Activated CD4-positive, CD25-positive, alpha-beta regulatory T cell treated with anti-CD3 and anti-CD28 coated beads, Interleukin-2, amount 50 U/mL, for 24 hours (primary cell): ENCODE measurements around the gene PHACTR2.
A peak's percentile ranks its signal among the peaks of the same experiment; 100 is the strongest.
"Not testable (repeated sequence)": the region's sequence is repeated elsewhere in the genome, so short reads cannot be mapped to it uniquely, and the experiment has no call there.

ENCODE experiments used
- ATAC-seq, 2 donors: fragments of 150-1000 bp; cut with Tn5 transposase; one replicate each; pipeline ENCODE4 v1.10.0; 2021; ENCODE audit warnings: mild to moderate bottlenecking in 1 of 2, moderate library complexity in 1 of 2

Gene PHACTR2

DNA sequence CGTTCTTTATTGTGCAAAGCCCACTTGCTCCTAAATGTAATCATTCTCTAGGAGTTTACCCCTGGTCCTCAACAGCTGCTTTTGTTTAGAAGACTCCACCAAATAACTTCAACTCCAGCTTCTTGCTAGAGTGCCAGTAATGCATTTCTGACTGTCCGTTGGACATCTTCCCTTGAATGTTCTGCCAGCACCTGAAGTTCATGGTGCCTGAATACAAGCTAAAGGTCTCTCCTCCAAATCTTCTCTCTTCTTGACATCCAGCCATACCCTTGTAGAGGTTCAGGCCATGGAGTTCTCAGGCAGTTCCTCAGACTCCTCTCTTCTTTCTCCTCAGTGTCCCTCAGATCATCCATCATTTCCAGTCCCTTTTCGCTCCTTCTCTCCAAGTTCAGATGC lies 21.7 kb downstream of the PHACTR2 start:
- ATAC-seq, result no peak

DNA sequence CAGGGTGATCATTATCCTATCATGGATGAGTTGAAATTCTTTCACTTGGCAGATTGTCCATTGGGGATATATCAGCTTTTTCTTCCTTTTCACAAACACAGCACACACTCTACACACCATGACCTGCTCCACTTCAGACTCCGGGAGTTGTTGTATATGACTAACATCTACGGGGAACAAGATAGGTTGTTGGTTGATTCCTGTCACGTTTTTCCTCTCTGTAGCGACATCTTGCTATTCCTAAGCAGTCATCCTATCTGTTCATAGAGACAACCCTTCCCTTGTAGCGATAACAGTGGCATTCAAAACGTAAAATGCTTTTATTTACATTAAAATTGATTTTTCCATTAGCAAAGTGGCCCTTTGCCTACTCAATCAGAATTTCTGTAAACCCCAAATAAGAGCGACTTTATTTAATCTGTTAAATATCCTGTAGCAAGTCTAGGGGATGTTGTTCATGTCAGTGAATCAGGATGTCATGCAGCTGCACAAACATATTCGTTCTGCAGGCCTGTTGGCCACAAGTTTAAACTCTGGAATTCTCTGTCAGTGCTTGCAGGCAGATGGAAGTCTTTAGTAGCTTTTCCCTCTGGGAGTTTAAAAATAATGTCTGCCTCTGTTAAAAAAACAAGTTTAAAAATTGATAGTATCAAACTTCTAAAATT lies 23.1 kb downstream of the PHACTR2 start:
- ATAC-seq, result no peak

DNA sequence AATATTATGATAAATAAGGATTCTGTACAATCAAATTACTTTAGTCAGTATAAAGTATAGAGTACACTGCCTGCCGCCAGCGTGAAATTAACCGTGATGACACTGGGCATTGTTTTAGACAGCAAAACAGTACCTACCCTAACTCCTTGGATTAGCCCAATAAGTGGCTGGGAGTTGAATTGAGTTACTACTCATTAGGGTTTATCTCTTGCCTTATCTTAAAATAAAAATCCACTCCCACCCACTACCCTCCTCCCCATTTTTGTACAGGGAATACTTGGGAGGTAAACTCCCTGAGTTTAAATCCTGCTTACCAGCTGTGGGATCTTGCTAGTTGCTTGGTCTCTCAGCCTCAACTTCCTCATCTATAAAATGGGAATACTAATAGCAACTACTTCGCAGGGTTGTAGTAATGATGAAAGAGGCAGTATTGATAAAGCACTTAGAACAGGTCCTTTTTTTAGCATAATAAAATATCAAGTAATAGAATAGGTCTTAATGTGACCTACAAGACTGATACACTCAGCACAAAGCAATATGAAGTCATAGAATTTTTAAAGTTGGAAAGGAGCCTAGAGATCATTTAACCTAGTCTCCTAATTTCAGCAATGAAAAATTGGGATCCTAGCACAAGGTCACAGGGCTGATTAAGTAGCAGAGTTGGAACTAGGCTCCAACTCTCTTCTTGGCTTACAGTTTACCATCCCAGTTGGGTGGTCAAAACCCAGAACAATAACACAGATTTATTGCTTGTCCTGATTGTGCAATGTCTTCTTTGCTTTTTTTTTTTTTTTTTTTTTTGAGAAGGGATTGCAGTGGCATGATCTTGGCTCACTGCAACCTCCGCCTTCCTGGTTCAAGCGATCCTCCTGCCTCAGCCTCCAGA lies 23.8 kb downstream of the PHACTR2 start:
- no peak for ATAC-seq

DNA sequence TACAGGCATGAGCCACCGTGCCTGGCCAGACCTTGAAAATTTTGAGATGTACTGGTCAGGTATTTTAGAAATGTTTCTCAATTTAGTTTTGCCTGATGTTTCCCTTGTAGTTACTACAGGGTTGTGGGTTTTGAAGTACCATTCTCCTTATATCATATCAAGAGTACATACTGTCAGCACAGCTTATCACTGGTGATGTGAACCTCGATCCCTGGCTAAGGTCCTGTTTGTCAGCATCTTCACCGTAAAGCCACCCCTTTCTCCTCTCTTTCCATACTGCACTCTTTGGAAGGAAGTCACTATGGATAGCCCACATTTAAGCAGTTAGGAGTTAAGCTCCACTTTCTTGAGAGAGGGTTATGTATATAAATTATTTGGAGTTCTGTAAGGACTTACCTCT lies 27.8 kb downstream of the PHACTR2 start:
- no peak for ATAC-seq

GRCh38 chr6:143707697-143708096 lies 29.9 kb downstream of the PHACTR2 start:
- no peak for ATAC-seq

GRCh38 chr6:143708889-143709288 lies 31.1 kb downstream of the PHACTR2 start:
- ATAC-seq, result no peak

- ATAC-seq, result no peak
These were observed 33.9 kb downstream of the PHACTR2 start for GRCh38 chr6:143711714-143712113.

DNA sequence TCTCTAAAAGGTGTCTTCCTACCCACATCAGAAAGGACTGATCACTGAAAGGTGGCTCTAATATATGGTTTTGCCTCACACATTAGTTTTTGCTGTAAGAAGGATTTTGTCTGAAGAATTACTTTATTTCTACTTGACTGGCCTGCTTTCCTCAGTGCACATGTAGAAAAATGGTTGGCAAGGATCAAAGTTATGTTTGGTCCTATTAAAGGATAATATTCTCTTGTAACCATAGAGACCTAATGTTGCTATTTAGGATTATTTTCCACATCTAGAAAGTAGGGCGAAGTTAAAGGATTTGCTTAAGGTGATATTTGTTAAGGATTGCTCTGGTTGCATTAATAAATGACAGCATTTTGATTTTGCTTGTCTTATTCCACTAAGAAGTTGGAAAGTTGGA lies 40.7 kb downstream of the PHACTR2 start:
- no peak for ATAC-seq

GRCh38 chr6:143721642-143722041 lies 43.9 kb downstream of the PHACTR2 start:
- no peak for ATAC-seq

DNA sequence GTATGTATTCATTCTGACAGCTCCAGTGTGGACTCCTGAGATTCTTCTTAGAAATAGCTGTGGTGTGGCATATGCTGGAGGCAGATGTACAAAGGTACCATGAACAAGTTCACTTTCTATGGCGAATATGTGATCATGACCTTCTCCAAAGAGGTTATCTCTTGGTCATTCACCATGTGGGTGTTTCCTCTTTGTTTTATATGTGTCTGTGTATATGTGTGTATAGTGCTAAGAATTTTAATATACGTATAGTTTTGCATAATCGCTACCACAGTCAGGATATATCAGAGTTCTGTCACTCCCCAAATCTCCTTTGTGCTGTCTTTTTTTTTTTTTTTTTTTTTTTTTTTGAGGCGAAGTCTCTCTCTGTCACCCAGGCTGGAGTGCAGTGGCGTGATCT lies 47.1 kb downstream of the PHACTR2 start:
- no peak for ATAC-seq

DNA sequence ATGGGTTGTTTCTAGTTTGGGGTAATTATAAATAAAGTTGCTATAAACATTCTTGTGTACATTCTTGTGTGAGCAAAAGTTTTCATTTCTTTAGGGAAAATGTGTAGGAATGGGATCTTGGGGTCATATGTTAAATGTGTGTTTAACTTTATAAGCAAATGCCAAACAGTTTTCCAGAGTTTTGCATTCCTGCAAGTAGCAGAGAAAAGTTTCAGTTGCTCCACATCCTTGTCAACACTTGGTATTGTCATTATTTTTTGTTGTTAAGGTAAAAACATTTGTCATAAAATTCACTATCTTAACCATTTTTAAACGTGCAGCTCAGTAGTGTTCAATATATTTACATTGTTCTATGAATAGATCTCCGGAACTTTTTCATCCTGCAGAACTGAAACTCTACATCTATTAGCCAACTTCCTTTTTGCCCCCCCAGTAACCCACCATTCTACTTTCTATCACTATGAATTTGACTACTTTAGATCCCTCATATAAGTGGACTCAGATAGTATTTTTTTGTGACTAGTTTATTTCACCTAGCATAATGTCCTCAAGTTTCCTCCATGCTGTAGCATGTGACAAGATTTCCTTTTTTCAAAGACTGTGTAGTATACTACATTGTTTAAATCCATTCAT lies 48.4 kb downstream of the PHACTR2 start:
- ATAC-seq, result no peak

DNA sequence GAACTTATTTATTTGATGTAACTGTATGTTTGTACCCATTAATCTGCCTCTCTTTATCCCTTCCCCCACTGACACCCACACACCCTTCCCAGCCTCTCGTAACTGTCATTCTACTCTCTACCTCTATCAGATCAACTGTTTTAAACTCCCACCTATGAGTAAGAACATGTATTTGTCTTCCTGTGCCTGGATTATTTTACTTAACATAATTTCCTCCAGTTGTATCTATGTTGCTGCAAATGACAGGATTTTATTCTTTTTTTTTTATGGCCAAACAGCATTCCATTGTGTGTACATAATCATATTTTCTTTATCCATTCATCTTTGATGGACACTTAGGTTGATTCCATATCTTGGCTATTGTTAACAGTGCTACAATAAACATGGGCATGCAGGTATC lies 49.3 kb downstream of the PHACTR2 start:
- no peak for ATAC-seq

- peak in 1 of 2 donors; percentile 33 for ATAC-seq
These were observed 54.0 kb downstream of the PHACTR2 start for GRCh38 chr6:143731789-143732188.

- ATAC-seq, result peak in 1 of 2 donors; percentile 7
These were observed 54.8 kb downstream of the PHACTR2 start for GRCh38 chr6:143732536-143732935.

- no peak for ATAC-seq
These were observed 55.7 kb downstream of the PHACTR2 start for GRCh38 chr6:143733510-143733909.

DNA sequence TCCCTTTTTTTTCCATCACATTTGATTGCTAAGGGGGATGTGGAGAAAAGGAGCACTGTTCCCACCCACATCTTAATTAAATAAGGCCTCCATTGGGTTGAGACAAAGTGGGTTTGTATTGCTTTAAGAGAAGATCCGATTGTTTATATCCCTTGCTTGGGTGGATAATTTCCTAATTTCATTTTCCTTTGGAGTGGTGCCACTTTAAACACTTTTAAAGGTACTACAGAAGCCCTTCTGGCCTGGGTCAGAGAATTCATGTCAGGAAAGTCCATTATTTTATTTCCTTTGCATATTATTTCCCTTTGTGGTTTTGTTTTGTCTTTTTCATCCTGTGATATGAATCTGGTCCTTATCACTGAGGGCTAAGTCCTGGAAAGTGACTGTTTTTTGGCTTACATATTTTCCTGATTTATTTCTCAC lies 56.9 kb downstream of the PHACTR2 start:
- no peak for ATAC-seq

- ATAC-seq, result not testable (repeated sequence)
These were observed 60.4 kb downstream of the PHACTR2 start for GRCh38 chr6:143738072-143738690.

DNA sequence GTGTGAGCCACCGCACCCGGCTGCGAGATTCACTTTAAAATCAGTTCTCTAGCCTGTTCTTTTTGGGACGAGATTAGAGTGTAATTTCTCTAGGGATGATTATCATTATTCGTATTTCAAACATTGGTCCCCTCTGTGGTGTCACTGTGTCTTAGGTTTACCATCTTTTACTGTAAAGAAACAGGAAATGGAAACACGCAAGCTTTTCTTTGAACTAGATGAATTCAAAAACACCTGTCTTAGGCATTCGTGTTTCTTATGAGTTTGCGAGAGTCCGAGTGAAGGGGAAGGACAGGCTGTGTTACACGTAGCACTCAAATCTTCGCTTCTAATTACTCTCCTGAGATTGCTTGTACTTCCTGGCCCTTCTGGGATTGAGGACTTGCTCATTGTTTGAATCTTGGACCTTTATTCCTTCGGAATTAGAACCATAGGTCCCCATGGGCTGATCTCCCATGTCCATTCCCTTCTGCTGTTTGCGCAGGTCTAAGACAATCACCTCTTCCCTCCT lies 61.6 kb downstream of the PHACTR2 start:
- ATAC-seq, result no peak

GRCh38 chr6:143740213-143740612 lies 62.4 kb downstream of the PHACTR2 start:
- no peak for ATAC-seq

DNA sequence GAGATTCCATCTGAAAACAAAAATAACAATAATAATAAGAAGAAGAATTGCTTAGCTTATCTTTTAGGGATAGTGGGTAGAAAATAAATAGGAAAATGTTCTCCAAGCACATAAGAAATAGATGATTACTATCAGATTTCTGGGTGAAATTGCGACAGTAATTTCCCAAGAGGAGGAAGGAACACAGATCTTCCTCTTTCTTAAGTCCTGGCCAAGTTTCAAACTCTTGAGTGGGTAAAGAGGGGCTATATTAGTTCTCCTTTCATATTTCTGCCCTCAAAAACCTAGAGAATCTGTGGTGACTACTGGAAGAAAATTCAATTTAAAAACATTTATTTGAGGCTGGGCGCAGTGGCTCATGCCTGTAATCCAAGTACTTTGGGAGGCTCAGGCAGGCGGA lies 63.7 kb downstream of the PHACTR2 start:
- no peak for ATAC-seq

- ATAC-seq, result no peak
These were observed 64.5 kb downstream of the PHACTR2 start for GRCh38 chr6:143742070-143742954.

DNA sequence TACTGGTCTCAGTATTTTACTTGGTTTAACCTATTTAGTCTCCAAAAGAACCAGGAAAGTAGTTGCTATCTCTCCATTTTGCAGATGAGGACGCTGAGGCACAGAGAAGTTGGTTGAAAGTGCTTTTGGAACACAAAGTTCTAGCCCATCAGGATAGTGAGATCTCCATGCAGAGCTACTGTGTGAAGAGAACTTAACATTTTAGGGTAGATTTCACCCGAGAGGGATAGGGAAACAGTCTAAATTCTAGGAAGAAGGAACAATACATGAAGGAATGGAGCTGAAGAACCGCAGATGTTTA lies 65.1 kb downstream of the PHACTR2 start:
- no peak for ATAC-seq
